ENCODE results near the gene GALNT9.

GALNT9 gene

GRCh38 chr12:132353811-132354210 is 24.4 kb upstream of the GALNT9 start:
- Histone ChIP-seq H3K27me3 (ENCODE audit: control insufficient read depth in 3 of 3, insufficient read depth in 3 of 3, low read depth in 1 of 3, low read length in 3 of 3) (peaks cover 0 to 19% (median 5%) of the 10 kb centered on the region in 3 experiments), H3K18ac (ENCODE audit: low read length) (peak overlapping the region; percentile 46), H2AFZ (ENCODE audit: low read length) (no peak overlapping the region)

DNA sequence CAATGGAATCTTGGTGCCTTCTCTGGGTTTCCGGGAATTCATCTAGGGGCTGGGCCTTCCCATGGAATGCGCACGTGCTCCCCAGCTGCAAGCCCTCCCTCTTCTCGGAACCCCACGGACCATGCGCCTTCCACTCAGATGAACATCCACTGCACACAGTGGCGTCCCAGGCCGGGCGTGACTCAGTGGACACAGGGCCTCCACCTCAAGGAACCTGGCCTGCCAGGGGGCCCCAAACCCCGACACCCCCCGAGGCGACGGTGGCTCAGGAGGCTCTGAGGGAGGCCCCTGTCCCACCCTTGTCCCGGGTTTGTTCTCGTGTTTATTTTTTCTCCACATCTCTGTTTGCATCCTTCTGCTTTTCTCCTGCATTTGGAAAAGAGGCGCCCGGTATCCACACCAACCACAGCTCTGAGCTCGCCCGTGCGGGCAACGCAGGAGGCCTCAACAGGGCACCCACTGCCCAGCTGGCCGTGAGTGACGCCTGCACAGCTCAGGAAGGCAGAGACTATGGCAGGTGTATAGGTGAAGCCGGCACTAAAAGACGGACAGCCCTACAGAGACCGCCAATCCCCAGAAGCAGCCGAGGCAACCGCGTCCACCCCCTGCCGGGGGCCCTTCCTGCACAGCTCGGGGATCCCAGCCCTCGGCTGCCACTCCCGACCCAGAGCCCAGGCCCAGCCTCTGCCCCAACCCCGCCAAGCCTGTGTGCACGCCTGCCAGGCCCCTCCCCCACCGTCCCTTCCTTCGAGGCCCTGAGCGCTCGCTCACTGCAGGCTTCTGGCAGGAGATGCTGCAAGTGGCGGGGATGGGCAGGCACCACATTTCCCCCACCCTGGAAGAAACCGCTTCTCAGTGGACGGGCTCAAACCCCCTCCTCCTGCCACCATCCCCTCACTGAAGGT is 23.8 kb upstream of the GALNT9 start:
- no peak overlapping the region for H2BK12ac ChIP-seq (ENCODE audit: low read length)
- H2BK15ac ChIP-seq (ENCODE audit: low read length) = no peak overlapping the region
- no peak overlapping the region for H2BK120ac ChIP-seq (ENCODE audit: low read depth, low read length)
- H4K91ac ChIP-seq (ENCODE audit: low read depth, low read length, poor library complexity) = no peak overlapping the region
- H3K27me3 ChIP-seq (ENCODE audit: control insufficient read depth in 3 of 3, insufficient read depth in 3 of 3, low read depth in 1 of 3, low read length in 3 of 3) = peaks cover 0 to 19% (median 5%) of the 10 kb centered on the region in 3 experiments
- H3K4me2 ChIP-seq (ENCODE audit: insufficient read depth, low read length, poor library complexity, severe bottlenecking) = no peak overlapping the region
- DNase-seq (ENCODE audit: low spot score) = no peak
- no peak overlapping the region for H3K27ac ChIP-seq (replicated peaks; ENCODE audit: low read length)
- no peak overlapping the region for H3K14ac ChIP-seq (ENCODE audit: low read length)
- H2BK5ac ChIP-seq (ENCODE audit: low read length) = no peak overlapping the region
- H2AK5ac ChIP-seq (ENCODE audit: low read depth, low read length) = no peak overlapping the region
- H3K4me1 ChIP-seq (ENCODE audit: control insufficient read depth in 2 of 2, insufficient read depth in 1 of 2, low read depth in 1 of 2, low read length in 2 of 2) = no peaks in the 10 kb centered on the region
- H3K4ac ChIP-seq (ENCODE audit: low read length) = no peak overlapping the region
- peaks cover 0 to 6% of the 10 kb centered on the region in 2 donors for H3K9me3 ChIP-seq (replicated peaks in 1 of 2; ENCODE audit: control insufficient read depth in 2 of 2, insufficient read depth in 1 of 2, low read depth in 1 of 2, low read length in 2 of 2)
- H3K18ac ChIP-seq (ENCODE audit: low read length) = peak overlapping the region; percentile 73
- no peaks in the 10 kb centered on the region for H3K36me3 ChIP-seq (replicated peaks in 1 of 2; ENCODE audit: control insufficient read depth in 2 of 2, insufficient read depth in 2 of 2, low read length in 2 of 2)
- no CpG with 5 or more reads among the region's 42 CpGs for WGBS, 2 donors (ENCODE audit: extremely low coverage in 2 of 2, insufficient read length in 2 of 2, insufficient replicate concordance in 1 of 2)
- peaks cover 2% of the 10 kb centered on the region for H3K79me1 ChIP-seq (ENCODE audit: low read depth, low read length)
- H4K8ac ChIP-seq (ENCODE audit: low read depth, low read length) = peak overlapping the region; percentile 27
- H3K4me3 ChIP-seq (ENCODE audit: low read length in 2 of 2) = no peak overlapping the region
- H2AFZ ChIP-seq (ENCODE audit: low read length) = no peak overlapping the region
- H3K9ac ChIP-seq (ENCODE audit: low read depth, low read length, poor library complexity) = no peak overlapping the region
- H3K23ac ChIP-seq (ENCODE audit: low read depth, low read length, poor library complexity) = peak overlapping the region; percentile 63

More at GRCh38 chr12:132353811-132354210, 24.4 kb upstream of the GALNT9 start:
- Histone ChIP-seq H3K14ac (ENCODE audit: low read length) (no peak overlapping the region), H3K4me2 (ENCODE audit: insufficient read depth, low read length, poor library complexity, severe bottlenecking) (no peak overlapping the region), H3K4me3 (ENCODE audit: low read length in 2 of 2) (no peak overlapping the region), H3K27ac (replicated peaks; ENCODE audit: low read length) (no peak overlapping the region), H3K9ac (ENCODE audit: low read depth, low read length, poor library complexity) (no peak overlapping the region), H3K4ac (ENCODE audit: low read length) (no peak overlapping the region), H3K36me3 (replicated peaks in 1 of 2; ENCODE audit: control insufficient read depth in 2 of 2, insufficient read depth in 2 of 2, low read length in 2 of 2) (no peaks in the 10 kb centered on the region), H3K79me1 (ENCODE audit: low read depth, low read length) (peaks cover 4% of the 10 kb centered on the region), H3K23ac (ENCODE audit: low read depth, low read length, poor library complexity) (peak overlapping the region; percentile 89), H2BK12ac (ENCODE audit: low read length) (no peak overlapping the region), H3K9me3 (replicated peaks in 1 of 2; ENCODE audit: control insufficient read depth in 2 of 2, insufficient read depth in 1 of 2, low read depth in 1 of 2, low read length in 2 of 2) (peaks cover 0 to 6% of the 10 kb centered on the region in 2 donors), H2BK120ac (ENCODE audit: low read depth, low read length) (no peak overlapping the region), H2BK15ac (ENCODE audit: low read length) (peak overlapping the region; percentile 75), H2BK5ac (ENCODE audit: low read length) (no peak overlapping the region), H4K8ac (ENCODE audit: low read depth, low read length) (no peak overlapping the region), H3K4me1 (ENCODE audit: control insufficient read depth in 2 of 2, insufficient read depth in 1 of 2, low read depth in 1 of 2, low read length in 2 of 2) (no peaks in the 10 kb centered on the region), H4K91ac (ENCODE audit: low read depth, low read length, poor library complexity) (no peak overlapping the region), H2AK5ac (ENCODE audit: low read depth, low read length) (peak overlapping the region; percentile 90)
- WGBS, 2 donors (ENCODE audit: extremely low coverage in 2 of 2, insufficient read length in 2 of 2, insufficient replicate concordance in 1 of 2) = no CpG with 5 or more reads among the region's 15 CpGs
- DNase-seq (ENCODE audit: low spot score) = no peak

DNA sequence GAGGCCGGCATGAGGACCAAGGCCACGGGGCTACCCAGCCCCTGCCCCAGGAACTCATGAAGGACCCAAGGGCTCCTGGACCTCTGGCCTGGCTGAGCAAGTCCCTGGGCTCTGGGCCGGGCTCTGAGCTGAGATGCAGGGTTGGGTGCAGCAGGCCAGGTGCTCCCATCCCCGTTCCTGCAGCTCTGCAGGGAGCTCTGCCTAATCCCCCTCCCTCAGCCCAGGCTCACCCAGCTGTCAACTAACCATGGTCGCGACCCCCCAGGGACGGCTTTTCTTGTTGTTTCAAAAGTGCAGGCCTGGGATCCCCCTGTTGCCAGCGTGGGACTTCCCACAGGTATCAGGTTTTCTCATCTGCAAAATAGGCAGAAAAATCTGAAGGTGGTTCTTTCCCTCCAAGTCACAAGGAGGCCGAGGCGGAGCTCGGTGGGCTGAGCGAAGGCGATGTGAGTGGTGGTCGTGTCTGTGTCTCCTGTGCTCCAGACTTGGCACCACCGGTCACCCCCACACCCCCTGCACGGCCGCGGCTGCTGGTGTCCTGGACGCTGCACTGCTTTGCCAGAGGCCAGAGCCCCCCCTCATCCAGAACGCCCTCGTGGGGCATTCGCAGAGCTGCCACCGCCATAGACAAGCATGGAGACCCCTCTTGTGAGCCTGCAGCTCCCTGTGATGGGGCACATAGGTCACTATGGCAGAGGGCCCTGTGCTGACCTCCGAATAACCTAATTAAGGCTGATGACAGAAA is 22.5 kb upstream of the GALNT9 start:
- Histone ChIP-seq H2BK15ac (ENCODE audit: low read length) (no peak overlapping the region), H2BK5ac (ENCODE audit: low read length) (no peak overlapping the region), H3K9me3 (replicated peaks in 1 of 2; ENCODE audit: control insufficient read depth in 2 of 2, insufficient read depth in 1 of 2, low read depth in 1 of 2, low read length in 2 of 2) (peaks cover 0 to 6% of the 10 kb centered on the region in 2 donors), H2AK5ac (ENCODE audit: low read depth, low read length) (peak overlapping the region; percentile 66), H3K23ac (ENCODE audit: low read depth, low read length, poor library complexity) (peak overlapping the region; percentile 13), H2BK12ac (ENCODE audit: low read length) (no peak overlapping the region), H3K9ac (ENCODE audit: low read depth, low read length, poor library complexity) (no peak overlapping the region), H3K4ac (ENCODE audit: low read length) (no peak overlapping the region), H3K27me3 (ENCODE audit: control insufficient read depth in 3 of 3, insufficient read depth in 3 of 3, low read depth in 1 of 3, low read length in 3 of 3) (peaks cover 0 to 24% (median 4%) of the 10 kb centered on the region in 3 experiments), H2AFZ (ENCODE audit: low read length) (no peak overlapping the region), H4K91ac (ENCODE audit: low read depth, low read length, poor library complexity) (no peak overlapping the region), H2BK120ac (ENCODE audit: low read depth, low read length) (no peak overlapping the region), H3K18ac (ENCODE audit: low read length) (peak overlapping the region; percentile 21), H3K4me1 (ENCODE audit: control insufficient read depth in 2 of 2, insufficient read depth in 1 of 2, low read depth in 1 of 2, low read length in 2 of 2) (no peaks in the 10 kb centered on the region), H3K79me1 (ENCODE audit: low read depth, low read length) (no peaks in the 10 kb centered on the region), H3K36me3 (replicated peaks in 1 of 2; ENCODE audit: control insufficient read depth in 2 of 2, insufficient read depth in 2 of 2, low read length in 2 of 2) (no peaks in the 10 kb centered on the region), H4K8ac (ENCODE audit: low read depth, low read length) (no peak overlapping the region), H3K27ac (replicated peaks; ENCODE audit: low read length) (no peak overlapping the region), H3K4me3 (ENCODE audit: low read length in 2 of 2) (no peak overlapping the region), H3K4me2 (ENCODE audit: insufficient read depth, low read length, poor library complexity, severe bottlenecking) (no peak overlapping the region), H3K14ac (ENCODE audit: low read length) (no peak overlapping the region)
- DNase-seq (ENCODE audit: low spot score) = no peak
- WGBS, 2 donors (ENCODE audit: extremely low coverage in 2 of 2, insufficient read length in 2 of 2, insufficient replicate concordance in 1 of 2) = no CpG with 5 or more reads among the region's 24 CpGs
